Limb (tissue), 2 donors: Measurements from ENCODE around the gene DDX25.
A peak's percentile ranks its signal among the peaks of the same experiment; 100 is the strongest.
"Not testable (repeated sequence)": the region's sequence is repeated elsewhere in the genome, so short reads cannot be mapped to it uniquely, and the experiment has no call there.

Experiments
- DNase-seq, 2 donors: peaks; one replicate each; pipeline ENCODE4 v3.0.0-alpha.2; 2016; ENCODE audit errors: extremely low spot score in 2 of 2

DDX25 gene

GRCh38 chr11:125902927-125903710 is 1.2 kb upstream of the DDX25 start, which contains the start of gene PUS3:
TSS of gene PUS3 (minus strand) at chr11:125903206. CDS start at chr11:125896284, 6,922 bp downstream.
- DNase-seq, result peak; percentile 93 to 95

- DNase-seq, result no peak
These were observed 370 bp downstream of the DDX25 start for GRCh38 chr11:125904678-125905077.

GRCh38 chr11:125910226-125910849 is 6.0 kb downstream of the DDX25 start:
- no peak for DNase-seq

- DNase-seq, result not testable (repeated sequence)
These were observed 10.3 kb downstream of the DDX25 start for GRCh38 chr11:125914601-125915000.

- no peak for DNase-seq
These were observed 12.5 kb downstream of the DDX25 start for GRCh38 chr11:125916683-125917347.

GRCh38 chr11:125918140-125918840 is 14.0 kb downstream of the DDX25 start:
- DNase-seq, result no peak

- no peak for DNase-seq
These were observed 16.7 kb downstream of the DDX25 start for GRCh38 chr11:125921042-125921441.

GRCh38 chr11:125922156-125922555 is 17.8 kb downstream of the DDX25 start:
- DNase-seq, result no peak

GRCh38 chr11:125923012-125923579 is 18.8 kb downstream of the DDX25 start:
- peak; percentile 78 to 83 for DNase-seq

GRCh38 chr11:125923633-125924032 is 19.3 kb downstream of the DDX25 start:
- DNase-seq, result no peak

GRCh38 chr11:125924384-125925007 is 20.2 kb downstream of the DDX25 start:
- no peak for DNase-seq

- DNase-seq, result peak in 1 of 2 donors; percentile 36
These were observed 21.0 kb downstream of the DDX25 start for GRCh38 chr11:125925247-125925740.

GRCh38 chr11:125925804-125926203 is 21.5 kb downstream of the DDX25 start:
- no peak for DNase-seq

GRCh38 chr11:125926682-125927081 is 22.4 kb downstream of the DDX25 start:
- no peak for DNase-seq

- DNase-seq, result no peak
These were observed 25.3 kb downstream of the DDX25 start for GRCh38 chr11:125929445-125930075.

GRCh38 chr11:125930076-125930450 is 25.8 kb downstream of the DDX25 start:
- no peak for DNase-seq

GRCh38 chr11:125931116-125931515 is 26.8 kb downstream of the DDX25 start:
- DNase-seq, result no peak

GRCh38 chr11:125931668-125932067 is 27.4 kb downstream of the DDX25 start:
- peak in 1 of 2 donors; percentile 61 for DNase-seq

- no peak for DNase-seq
These were observed 28.0 kb downstream of the DDX25 start for GRCh38 chr11:125932301-125932700.
